GM12872 (cell line): ENCODE data around the gene CHI3L1.

ENCODE experiments used
- CTCF ChIP-seq: IDR thresholded peaks from 3 replicates; pipeline ENCODE4 v1.5.1; 2011; ENCODE audit warnings: low read depth, mild to moderate bottlenecking, low read length, moderate library complexity; ENCODE audit not compliant: insufficient read depth

Gene CHI3L1

GRCh38 chr1:203175827-203176241, 10.7 kb downstream of the CHI3L1 start:
- TF ChIP-seq CTCF = no peak

- no peak for TF ChIP-seq CTCF
These were observed 11.2 kb downstream of the CHI3L1 start, which contains the start of gene MYBPH for GRCh38 chr1:203175237-203175826. Gene MYBPH (minus strand): TSS chr1:203175826. CDS start chr1:203175755, 71 bp downstream.

GRCh38 chr1:203174324-203174985, 12.0 kb downstream of the CHI3L1 start:
- TF ChIP-seq CTCF = no peak

GRCh38 chr1:203173566-203173965, 12.9 kb downstream of the CHI3L1 start:
- TF ChIP-seq CTCF = no peak; the same call in 2 of the 3 replicates

- TF ChIP-seq CTCF = no peak
These were observed 13.4 kb downstream of the CHI3L1 start for GRCh38 chr1:203173011-203173555.

GRCh38 chr1:203172184-203173010, 14.1 kb downstream of the CHI3L1 start:
- peak; percentile 97 for TF ChIP-seq CTCF

- TF ChIP-seq CTCF = no peak
These were observed 14.9 kb downstream of the CHI3L1 start for GRCh38 chr1:203171341-203172183.
